ENCODE results near the gene SMAGP. TPM values are rescaled to one million over a fixed set of nuclear protein-coding genes. Genes with fewer than 3 reads are reported as not detected.
"Not testable (repeated sequence)": the region's sequence is repeated elsewhere in the genome, so short reads cannot be mapped to it uniquely, and the experiment has no call there.

Gene SMAGP
- total RNA-seq, 4 donors from 2014 or later: 2.0 to 10.2 (median 4.4) TPM

GRCh38 chr12:51306507-51306906, 36.3 kb upstream of the SMAGP start:
- H3K36me3 ChIP-seq: no peaks in the 10 kb centered on the region
- no peak overlapping the region for H3K27ac ChIP-seq
- H3K9me3 ChIP-seq: no peaks in the 10 kb centered on the region
- no peak overlapping the region for H3K4me3 ChIP-seq
- H3K4me1 ChIP-seq: no peaks in the 10 kb centered on the region
- no peak for TF ChIP-seq EP300 (IDR thresholded peaks at IDR 0.05)
- TF ChIP-seq, protein P1, sequence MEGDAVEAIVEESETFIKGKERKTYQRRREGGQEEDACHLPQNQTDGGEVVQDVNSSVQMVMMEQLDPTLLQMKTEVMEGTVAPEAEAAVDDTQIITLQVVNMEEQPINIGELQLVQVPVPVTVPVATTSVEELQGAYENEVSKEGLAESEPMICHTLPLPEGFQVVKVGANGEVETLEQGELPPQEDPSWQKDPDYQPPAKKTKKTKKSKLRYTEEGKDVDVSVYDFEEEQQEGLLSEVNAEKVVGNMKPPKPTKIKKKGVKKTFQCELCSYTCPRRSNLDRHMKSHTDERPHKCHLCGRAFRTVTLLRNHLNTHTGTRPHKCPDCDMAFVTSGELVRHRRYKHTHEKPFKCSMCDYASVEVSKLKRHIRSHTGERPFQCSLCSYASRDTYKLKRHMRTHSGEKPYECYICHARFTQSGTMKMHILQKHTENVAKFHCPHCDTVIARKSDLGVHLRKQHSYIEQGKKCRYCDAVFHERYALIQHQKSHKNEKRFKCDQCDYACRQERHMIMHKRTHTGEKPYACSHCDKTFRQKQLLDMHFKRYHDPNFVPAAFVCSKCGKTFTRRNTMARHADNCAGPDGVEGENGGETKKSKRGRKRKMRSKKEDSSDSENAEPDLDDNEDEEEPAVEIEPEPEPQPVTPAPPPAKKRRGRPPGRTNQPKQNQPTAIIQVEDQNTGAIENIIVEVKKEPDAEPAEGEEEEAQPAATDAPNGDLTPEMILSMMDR (IDR thresholded peaks at IDR 0.05): no peak
- TF ChIP-seq POLR2A (IDR thresholded peaks at IDR 0.05): no peak
- WGBS, 2 donors: 79 to 85% methylated on average over 5 of the region's 5 CpGs
- H3K27me3 ChIP-seq: no peaks in the 10 kb centered on the region
- no peak for DNase-seq (ENCODE audit: low spot score in 2 of 2)

- not testable (repeated sequence) for DNase-seq (ENCODE audit: low spot score in 2 of 2); H3K4me3 ChIP-seq; H3K27ac ChIP-seq; H3K27me3 ChIP-seq; H3K4me1 ChIP-seq; H3K9me3 ChIP-seq; H3K36me3 ChIP-seq
- 78 to 81% methylated on average over 10 of the region's 10 CpGs for WGBS, 2 donors
These were observed 30.6 kb upstream of the SMAGP start for GRCh38 chr12:51300768-51301167.

GRCh38 chr12:51295651-51296050, 25.4 kb upstream of the SMAGP start:
- H3K9me3 ChIP-seq: no peaks in the 10 kb centered on the region
- no peaks in the 10 kb centered on the region for H3K36me3 ChIP-seq
- no peak for TF ChIP-seq POLR2A (IDR thresholded peaks at IDR 0.05)
- TF ChIP-seq, protein P1 (IDR thresholded peaks at IDR 0.05): no peak
- no peak for TF ChIP-seq EP300 (IDR thresholded peaks at IDR 0.05)
- H3K4me1 ChIP-seq: no peaks in the 10 kb centered on the region
- 79 to 80% methylated on average over 5 of the region's 5 CpGs for WGBS, 2 donors
- no peak overlapping the region for H3K4me3 ChIP-seq
- H3K27ac ChIP-seq: no peak overlapping the region
- no peak for DNase-seq (ENCODE audit: low spot score in 2 of 2)
- no peaks in the 10 kb centered on the region for H3K27me3 ChIP-seq

DNA sequence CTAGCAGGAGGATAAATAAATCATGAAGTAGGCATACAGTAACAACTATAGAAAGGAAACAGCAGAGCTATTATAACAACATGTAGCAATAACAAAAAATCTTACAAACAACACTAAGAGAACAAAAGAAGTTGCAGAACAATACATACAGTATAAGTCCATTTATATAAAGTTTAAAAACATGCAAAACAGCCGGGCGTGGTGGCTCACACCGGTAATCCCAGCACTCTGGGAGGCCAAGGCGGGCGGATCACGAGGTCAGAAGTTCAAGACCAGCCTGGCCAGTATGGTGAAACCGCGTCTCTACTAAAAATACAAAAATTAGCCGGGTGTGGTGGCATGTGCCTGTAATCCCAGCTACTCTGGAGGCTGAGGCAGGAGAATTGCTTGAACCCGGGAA, 23.9 kb upstream of the SMAGP start:
- not testable (repeated sequence) for H3K36me3 ChIP-seq; H3K27ac ChIP-seq; H3K4me3 ChIP-seq; H3K27me3 ChIP-seq; DNase-seq (ENCODE audit: low spot score in 2 of 2); H3K4me1 ChIP-seq; H3K9me3 ChIP-seq
- 75 to 78% methylated on average over 10 of the region's 10 CpGs for WGBS, 2 donors

DNA sequence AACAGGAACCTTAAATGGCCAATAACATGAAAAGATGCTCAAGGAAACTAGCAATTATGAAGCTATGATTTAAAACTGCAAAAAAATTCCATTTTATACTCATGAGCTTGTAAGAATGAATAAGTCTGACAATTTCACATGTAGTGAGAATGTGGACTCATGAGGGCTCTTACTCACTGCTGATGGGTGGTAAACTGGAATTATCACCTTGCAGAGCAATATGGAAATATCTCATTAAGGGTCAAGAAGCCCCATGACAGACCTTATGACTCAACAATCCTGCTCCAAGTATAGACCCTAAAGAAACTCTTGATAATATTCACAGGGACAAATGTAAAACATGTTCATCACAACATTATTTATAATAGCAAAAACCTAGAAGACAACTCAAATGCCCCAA, 23.5 kb upstream of the SMAGP start:
- Histone ChIP-seq H3K36me3 (no peaks in the 10 kb centered on the region), H3K4me1 (no peaks in the 10 kb centered on the region), H3K27ac (no peak overlapping the region), H3K4me3 (no peak overlapping the region), H3K9me3 (no peaks in the 10 kb centered on the region), H3K27me3 (no peaks in the 10 kb centered on the region)
- TF ChIP-seq POLR2A (IDR thresholded peaks at IDR 0.05) (no peak), EP300 (IDR thresholded peaks at IDR 0.05) (no peak)
- TF ChIP-seq, protein P1 (IDR thresholded peaks at IDR 0.05): no peak
- DNase-seq (ENCODE audit: low spot score in 2 of 2): no peak

DNA sequence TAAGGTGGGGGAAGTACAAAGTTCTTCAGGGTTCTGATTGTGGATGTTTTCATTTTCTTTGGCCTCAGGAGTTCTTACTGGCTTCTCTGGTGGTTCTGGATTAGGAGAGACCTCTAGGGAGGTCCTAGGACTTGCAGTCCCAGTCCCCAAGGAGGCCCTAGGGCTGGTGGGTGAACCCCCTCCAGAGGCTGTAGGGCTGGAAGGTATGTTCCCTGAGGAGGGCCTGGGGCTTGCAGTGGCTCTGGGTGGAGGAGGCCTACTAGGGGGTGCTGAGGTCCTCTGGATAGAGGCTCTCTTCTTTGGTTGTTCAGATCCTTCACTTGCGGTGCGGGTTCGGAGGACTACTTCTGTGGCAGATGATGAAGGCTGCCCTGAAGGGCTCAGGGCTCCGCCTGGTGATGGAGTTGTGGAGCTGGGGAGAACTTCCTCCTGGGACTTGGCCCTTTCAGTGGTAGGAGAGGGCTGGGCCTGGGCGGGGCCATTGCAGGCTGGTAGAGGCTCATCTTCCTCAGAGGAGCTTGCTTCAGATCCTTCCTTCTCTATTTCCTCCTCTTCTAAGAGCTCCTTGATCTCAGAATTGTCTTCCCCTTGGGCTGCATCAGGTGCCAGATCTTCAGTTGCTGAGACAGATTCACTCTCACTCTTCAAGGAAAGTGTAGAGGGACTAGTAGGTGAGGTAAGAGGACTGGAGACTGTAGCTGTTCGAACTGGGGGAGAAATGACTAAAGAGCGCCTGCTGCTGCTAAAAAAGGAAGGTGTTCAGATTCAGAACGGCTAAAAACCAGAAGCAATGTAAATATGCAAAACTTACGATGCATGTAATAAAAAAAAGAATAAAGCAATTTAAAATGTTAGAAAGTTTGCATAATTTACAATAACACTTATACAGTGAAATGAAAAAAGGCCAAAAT, 21.6 kb upstream of the SMAGP start:
- peak in 1 of 2 donors; percentile 18 for DNase-seq (ENCODE audit: low spot score in 2 of 2)
- not testable (repeated sequence) for H3K27ac ChIP-seq, H3K36me3 ChIP-seq, H3K27me3 ChIP-seq, H3K4me1 ChIP-seq, H3K4me3 ChIP-seq, H3K9me3 ChIP-seq
- 82 to 89% methylated on average over 9 of the region's 9 CpGs for WGBS, 2 donors

Data from tibial nerve (tissue), 4 donors.